ENCODE measurements around the gene FMN2. TPM values are rescaled to one million over a fixed set of nuclear protein-coding genes. Genes with fewer than 3 reads are reported as not detected.

FMN2 gene
- total RNA-seq, 1 donor from 2014 or later = 1.1 TPM

DNA sequence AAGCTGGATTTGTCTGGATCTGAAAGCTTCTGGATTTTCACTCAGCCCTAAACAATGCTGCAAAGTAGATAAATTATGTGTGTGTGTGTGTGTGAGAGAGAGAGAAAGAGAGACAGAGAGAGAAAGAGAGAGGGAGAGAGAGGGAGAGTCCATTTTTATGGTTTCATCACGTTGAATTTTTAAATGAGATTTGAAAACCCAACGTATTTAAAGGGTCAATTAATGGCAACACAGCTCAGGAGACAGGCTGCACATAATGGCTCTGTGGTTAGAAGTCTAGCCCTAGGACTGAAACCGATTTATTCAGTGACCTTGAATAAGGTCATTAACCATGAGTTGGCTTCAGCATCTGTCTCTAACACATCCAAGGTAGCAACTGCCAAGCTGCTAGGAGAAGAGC lies 35.3 kb upstream of the FMN2 start:
- H3K9me3 ChIP-seq = no peaks in the 10 kb centered on the region
- TF ChIP-seq, protein P1, sequence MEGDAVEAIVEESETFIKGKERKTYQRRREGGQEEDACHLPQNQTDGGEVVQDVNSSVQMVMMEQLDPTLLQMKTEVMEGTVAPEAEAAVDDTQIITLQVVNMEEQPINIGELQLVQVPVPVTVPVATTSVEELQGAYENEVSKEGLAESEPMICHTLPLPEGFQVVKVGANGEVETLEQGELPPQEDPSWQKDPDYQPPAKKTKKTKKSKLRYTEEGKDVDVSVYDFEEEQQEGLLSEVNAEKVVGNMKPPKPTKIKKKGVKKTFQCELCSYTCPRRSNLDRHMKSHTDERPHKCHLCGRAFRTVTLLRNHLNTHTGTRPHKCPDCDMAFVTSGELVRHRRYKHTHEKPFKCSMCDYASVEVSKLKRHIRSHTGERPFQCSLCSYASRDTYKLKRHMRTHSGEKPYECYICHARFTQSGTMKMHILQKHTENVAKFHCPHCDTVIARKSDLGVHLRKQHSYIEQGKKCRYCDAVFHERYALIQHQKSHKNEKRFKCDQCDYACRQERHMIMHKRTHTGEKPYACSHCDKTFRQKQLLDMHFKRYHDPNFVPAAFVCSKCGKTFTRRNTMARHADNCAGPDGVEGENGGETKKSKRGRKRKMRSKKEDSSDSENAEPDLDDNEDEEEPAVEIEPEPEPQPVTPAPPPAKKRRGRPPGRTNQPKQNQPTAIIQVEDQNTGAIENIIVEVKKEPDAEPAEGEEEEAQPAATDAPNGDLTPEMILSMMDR (IDR thresholded peaks at IDR 0.05) = no peak
- H3K4me3 ChIP-seq = no peak overlapping the region
- no peaks in the 10 kb centered on the region for H3K27me3 ChIP-seq (ENCODE audit: low read depth)
- intact Hi-C loops (cut with DNase I) = no loop called here
- no peaks in the 10 kb centered on the region for H3K4me1 ChIP-seq
- ATAC-seq = no peak
- no peak for DNase-seq
- no peak overlapping the region for H3K27ac ChIP-seq
- no peaks in the 10 kb centered on the region for H3K36me3 ChIP-seq

DNA sequence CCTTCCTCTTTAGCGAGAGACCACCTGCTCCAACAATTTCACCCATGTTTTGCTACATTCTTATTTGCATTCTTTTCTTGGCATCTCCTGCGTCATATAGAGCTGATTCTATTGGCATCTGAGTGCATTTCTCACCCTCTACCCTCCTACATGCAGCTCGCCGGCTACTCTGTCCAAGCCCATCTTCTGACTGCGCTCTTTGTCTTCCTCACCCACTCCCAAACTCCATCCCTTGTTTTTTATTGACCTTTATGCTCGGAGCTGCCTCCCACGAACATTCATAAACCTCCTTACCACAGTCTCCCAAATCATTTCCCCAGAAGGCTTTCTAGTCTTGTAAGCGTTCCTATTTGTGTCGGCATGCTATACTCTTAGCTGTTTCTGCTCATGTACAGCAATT lies 33.6 kb upstream of the FMN2 start:
- no peak overlapping the region for H3K4me3 ChIP-seq
- intact Hi-C loops (cut with DNase I) = no loop called here
- no peaks in the 10 kb centered on the region for H3K4me1 ChIP-seq
- H3K9me3 ChIP-seq = no peaks in the 10 kb centered on the region
- ATAC-seq = no peak
- TF ChIP-seq, protein P1 (IDR thresholded peaks at IDR 0.05) = no peak
- H3K27me3 ChIP-seq (ENCODE audit: low read depth) = no peaks in the 10 kb centered on the region
- no peaks in the 10 kb centered on the region for H3K36me3 ChIP-seq
- no peak overlapping the region for H3K27ac ChIP-seq
- no peak for DNase-seq

DNA sequence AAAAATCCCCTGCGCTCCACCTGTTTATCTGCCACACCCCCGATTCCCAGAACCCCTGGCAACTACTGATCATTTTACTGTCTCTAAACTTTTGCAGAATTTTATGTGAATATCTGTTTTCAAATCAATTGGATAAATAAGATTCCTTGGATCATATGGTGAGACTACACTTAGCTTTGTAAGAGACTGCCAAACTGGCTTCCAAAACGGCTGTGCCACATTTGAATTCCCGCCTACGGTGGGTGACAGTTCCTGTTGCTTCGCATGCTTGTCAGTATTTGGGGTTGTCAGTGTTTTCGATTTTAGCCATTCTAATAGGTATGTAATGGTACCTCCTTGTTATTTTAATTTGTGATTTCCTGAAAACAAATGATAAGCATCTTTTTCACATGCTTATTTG lies 22.7 kb upstream of the FMN2 start:
- Histone ChIP-seq H3K36me3 (no peaks in the 10 kb centered on the region), H3K9me3 (no peaks in the 10 kb centered on the region), H3K27ac (no peak overlapping the region), H3K4me3 (no peak overlapping the region), H3K4me1 (no peaks in the 10 kb centered on the region), H3K27me3 (ENCODE audit: low read depth) (no peaks in the 10 kb centered on the region)
- DNase-seq (no peak), ATAC-seq (no peak)
- intact Hi-C loops (cut with DNase I) = no loop called here
- TF ChIP-seq, protein P1 (IDR thresholded peaks at IDR 0.05) = no peak

DNA sequence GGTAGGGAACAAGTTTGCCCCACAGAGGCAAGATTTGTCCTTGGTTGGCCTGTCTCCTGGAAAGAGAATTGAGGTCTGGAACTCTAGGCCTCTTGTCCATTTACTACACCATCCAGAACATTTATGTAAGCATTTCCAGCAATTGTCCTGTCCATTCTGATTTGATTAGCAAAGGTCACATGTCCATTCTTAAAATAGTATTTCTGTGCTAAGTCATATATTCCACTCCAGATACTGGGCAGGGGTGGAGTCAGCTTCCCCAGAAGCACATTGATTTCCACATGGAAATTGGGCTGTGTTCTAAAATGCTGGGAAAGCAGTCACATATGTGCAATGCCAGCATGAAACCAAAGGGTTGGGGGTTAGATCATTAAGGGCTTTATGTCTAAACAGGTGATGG lies 21.5 kb upstream of the FMN2 start:
- no peak for ATAC-seq
- intact Hi-C loops (cut with DNase I) = no loop called here
- H3K27me3 ChIP-seq (ENCODE audit: low read depth) = no peaks in the 10 kb centered on the region
- no peaks in the 10 kb centered on the region for H3K36me3 ChIP-seq
- DNase-seq = no peak
- peak overlapping the region; percentile 21 for H3K27ac ChIP-seq
- no peak overlapping the region for H3K4me3 ChIP-seq
- H3K4me1 ChIP-seq = no peaks in the 10 kb centered on the region
- H3K9me3 ChIP-seq = no peaks in the 10 kb centered on the region
- TF ChIP-seq, protein P1 (IDR thresholded peaks at IDR 0.05) = no peak

DNA sequence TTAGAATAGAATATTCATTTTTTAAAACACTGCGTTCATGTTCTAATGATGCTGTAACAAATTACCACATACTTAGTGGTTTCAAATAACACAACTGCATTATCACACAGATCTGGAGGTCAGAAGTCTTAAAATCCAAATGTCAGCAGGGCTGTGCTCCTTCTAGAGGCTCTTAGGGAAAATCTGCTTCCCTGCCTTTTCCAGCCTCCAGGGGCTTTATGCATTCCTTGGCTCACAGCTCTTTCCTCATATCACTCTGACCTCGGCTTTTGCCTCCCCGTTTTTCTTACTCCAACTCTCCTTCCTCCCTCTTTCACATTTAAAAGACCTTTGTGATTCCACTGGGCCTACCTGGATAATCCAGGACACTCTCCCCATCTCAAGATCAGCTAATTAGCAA lies 18.6 kb upstream of the FMN2 start:
- Histone ChIP-seq H3K27me3 (ENCODE audit: low read depth) (no peaks in the 10 kb centered on the region), H3K9me3 (no peaks in the 10 kb centered on the region), H3K4me3 (no peak overlapping the region), H3K27ac (no peak overlapping the region), H3K36me3 (no peaks in the 10 kb centered on the region), H3K4me1 (no peaks in the 10 kb centered on the region)
- DNase-seq (no peak), ATAC-seq (no peak)
- intact Hi-C loops (cut with DNase I) = no loop called here
- TF ChIP-seq, protein P1 (IDR thresholded peaks at IDR 0.05) = no peak

DNA sequence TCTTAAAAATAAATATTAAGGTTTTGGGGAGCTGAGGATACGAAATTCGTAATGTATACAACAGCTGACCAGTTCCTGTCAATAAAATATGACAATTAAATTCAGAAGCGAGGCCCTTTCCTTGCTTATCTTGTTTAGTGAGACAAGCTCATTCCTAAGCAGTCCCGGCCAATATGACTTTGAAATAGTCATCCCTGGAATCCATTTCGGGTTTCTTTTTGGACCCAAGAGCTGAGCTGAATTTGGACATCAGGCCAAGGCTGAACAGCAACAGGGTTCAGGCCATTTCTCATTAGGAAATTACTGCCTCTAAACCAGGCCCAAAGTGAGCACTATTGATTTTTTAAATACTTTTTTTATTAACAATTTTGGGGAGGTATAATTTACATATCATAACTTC lies 17.3 kb upstream of the FMN2 start:
- Histone ChIP-seq H3K27me3 (ENCODE audit: low read depth) (no peaks in the 10 kb centered on the region), H3K27ac (no peak overlapping the region), H3K4me1 (no peaks in the 10 kb centered on the region), H3K4me3 (no peak overlapping the region), H3K36me3 (no peaks in the 10 kb centered on the region), H3K9me3 (no peaks in the 10 kb centered on the region)
- TF ChIP-seq, protein P1 (IDR thresholded peaks at IDR 0.05) = no peak
- intact Hi-C loops (cut with DNase I) = no loop called here
- DNase-seq = no peak
- no peak for ATAC-seq

Data from lower lobe of right lung (tissue), 2 donors.